WTC11 (cell line): ENCODE results near the gene HCN1. TPM values are rescaled to one million over a fixed set of nuclear protein-coding genes. Genes with fewer than 3 reads are reported as not detected.
"Not testable (repeated sequence)": the region's sequence is repeated elsewhere in the genome, so short reads cannot be mapped to it uniquely, and the experiment has no call there.

Experiments
- ATAC-seq: fragments of 200-7000 bp; cut with Tn5 transposase; 2 replicates; pipeline ENCODE4 v1.10.0; 2021; ENCODE audit warnings: mild to moderate bottlenecking, moderate library complexity
- CTCF ChIA-PET: fragments of 300-600 bp; sonication (Branson Sonifier 250); formaldehyde crosslinking; loops from one replicate; lab custom pipeline; 2021; ENCODE audit warnings: antibody characterized with exemption; lab: Charles Lee
- POLR2A ChIA-PET: fragments of 350-600 bp; sonication (Branson Sonifier 250); formaldehyde crosslinking; loops from one replicate; lab custom pipeline; 2021; ENCODE audit warnings: antibody characterized with exemption; lab: Charles Lee
- DNase-seq: peaks from one replicate; pipeline ENCODE4 v3.0.0; 2021; ENCODE audit warnings: low spot score
- H3K27ac Mint-ChIP-seq: 2 replicates; pipeline ENCODE4 v1.8.0; 2021; ENCODE audit warnings: mixed read lengths
- H3K27me3 Mint-ChIP-seq: 2 replicates; pipeline ENCODE4 v1.8.0; 2021; ENCODE audit warnings: low read depth, mild to moderate bottlenecking, moderate library complexity, mixed read lengths
- H3K36me3 Mint-ChIP-seq: 2 replicates; pipeline ENCODE4 v1.8.0; 2021; ENCODE audit warnings: mixed read lengths
- H3K4me1 Mint-ChIP-seq: 2 replicates; pipeline ENCODE4 v1.8.0; 2022; ENCODE audit warnings: mixed read lengths
- H3K4me3 Mint-ChIP-seq: 2 replicates; pipeline ENCODE4 v1.8.0; 2021; ENCODE audit warnings: mild to moderate bottlenecking, moderate library complexity, mixed read lengths
- H3K9me3 Mint-ChIP-seq: 2 replicates; pipeline ENCODE4 v1.8.0; 2021; ENCODE audit warnings: mixed read lengths
- AR ChIP-seq: fragments of 250-450 bp; sonication (Bioruptor Pico); IDR thresholded peaks from 2 replicates; pipeline ENCODE4 v1.9.0; 2021; ENCODE audit warnings: mild to moderate bottlenecking
- CBFB ChIP-seq: sonication (generic); formaldehyde crosslinking; IDR thresholded peaks from 2 replicates; pipeline ENCODE4 v1.8.1; 2022; ENCODE audit warnings: mild to moderate bottlenecking, low read depth, missing genetic modification reagents
- CDX4 ChIP-seq: fragments of 250-450 bp; sonication (Bioruptor Pico); IDR thresholded peaks from 2 replicates; pipeline ENCODE4 v1.9.0; 2021; ENCODE audit warnings: moderate library complexity, mild to moderate bottlenecking, inconsistent platforms, borderline replicate concordance
- CREB1 ChIP-seq: sonication (generic); formaldehyde crosslinking; IDR thresholded peaks from 2 replicates; pipeline ENCODE4 v1.8.0; 2023; ENCODE audit warnings: mild to moderate bottlenecking, missing genetic modification reagents
- IRF2 ChIP-seq: sonication (generic); formaldehyde crosslinking; IDR thresholded peaks from 2 replicates; pipeline ENCODE4 v1.8.0; 2022; ENCODE audit warnings: low read depth, missing genetic modification reagents, borderline replicate concordance
- MAX ChIP-seq: sonication (generic); formaldehyde crosslinking; IDR thresholded peaks from 2 replicates; pipeline ENCODE4 v1.8.0; 2022; ENCODE audit warnings: mild to moderate bottlenecking, missing genetic modification reagents
- NR1H2 ChIP-seq: sonication (generic); formaldehyde crosslinking; IDR thresholded peaks from 2 replicates; pipeline ENCODE4 v1.9.0; 2021; ENCODE audit warnings: mild to moderate bottlenecking, moderate library complexity, missing genetic modification reagents
- NR2C2 ChIP-seq: sonication (generic); formaldehyde crosslinking; IDR thresholded peaks from 2 replicates; pipeline ENCODE4 v1.8.0; 2022; ENCODE audit warnings: mild to moderate bottlenecking, missing genetic modification reagents
- RORB ChIP-seq: fragments of 250-450 bp; sonication (Bioruptor Pico); IDR thresholded peaks from 2 replicates; pipeline ENCODE4 v1.9.0; 2021; ENCODE audit warnings: mild to moderate bottlenecking
- TEAD1 ChIP-seq: sonication (generic); formaldehyde crosslinking; IDR thresholded peaks from 2 replicates; pipeline ENCODE4 v1.8.0; 2022; ENCODE audit warnings: mild to moderate bottlenecking, missing genetic modification reagents
- ZMAT4 ChIP-seq: fragments of 250-450 bp; sonication (Bioruptor Pico); IDR thresholded peaks from 2 replicates; pipeline ENCODE4 v1.9.0; 2021; ENCODE audit warnings: mild to moderate bottlenecking
- ZNF219 ChIP-seq: sonication (generic); formaldehyde crosslinking; IDR thresholded peaks from 2 replicates; pipeline ENCODE4 v1.8.0; 2023; ENCODE audit warnings: missing genetic modification reagents, mild to moderate bottlenecking, borderline replicate concordance
- ZNF263 ChIP-seq: sonication (generic); formaldehyde crosslinking; IDR thresholded peaks from 2 replicates; pipeline ENCODE4 v1.8.1; 2022; ENCODE audit warnings: low read depth, mild to moderate bottlenecking, moderate library complexity, missing genetic modification reagents
- ZNF671 ChIP-seq: fragments of 250-450 bp; sonication (Bioruptor Pico); IDR thresholded peaks from 2 replicates; pipeline ENCODE4 v1.8.0; 2021; ENCODE audit warnings: mild to moderate bottlenecking
- total RNA-seq: library from RNA; stranded (reverse); gene quantifications from 3 replicates; pipeline ENCODE4 v1.2.3, GENCODE V29; 2021
- TF ChIP-seq, protein P1 (sequence below): sonication (generic); formaldehyde crosslinking; IDR thresholded peaks from 2 replicates; pipeline ENCODE4 v1.8.1; 2023; ENCODE audit warnings: mild to moderate bottlenecking, missing genetic modification reagents, borderline replicate concordance
- TF ChIP-seq, protein P2 (sequence below): fragments of 250-450 bp; sonication (Bioruptor Pico); IDR thresholded peaks from 2 replicates; pipeline ENCODE4 v1.8.0; 2021; ENCODE audit warnings: mild to moderate bottlenecking
- TF ChIP-seq, protein P3 (sequence below): sonication (generic); formaldehyde crosslinking; IDR thresholded peaks from 2 replicates; pipeline ENCODE4 v1.8.1; 2023; ENCODE audit warnings: mild to moderate bottlenecking, missing genetic modification reagents, moderate library complexity

HCN1 gene
- total RNA-seq, 1 experiment from 2014 or later: 2.2 TPM

DNA sequence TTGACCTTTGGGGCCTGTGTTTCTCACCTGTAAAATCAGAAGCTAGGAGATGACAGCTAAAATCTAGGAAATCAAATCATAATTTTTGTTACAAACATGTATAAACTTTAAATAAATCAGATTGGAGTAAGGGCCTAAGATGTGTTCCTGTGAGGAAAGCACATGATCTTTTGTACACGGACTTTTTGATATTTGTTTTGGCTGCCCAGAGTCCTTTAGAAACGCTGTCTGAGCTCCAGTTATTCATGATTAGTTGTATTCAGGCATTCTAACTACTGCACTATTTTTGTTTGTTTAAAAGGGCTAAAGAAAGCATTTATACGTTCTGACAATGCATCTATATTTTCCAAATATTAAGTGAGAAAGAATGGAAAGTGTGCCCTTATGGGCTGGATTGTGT, 94.8 kb downstream of the HCN1 start (continued):
- TF ChIP-seq ZMAT4 (CRISPR knock-in tag): no peak
- TF ChIP-seq, protein P1, sequence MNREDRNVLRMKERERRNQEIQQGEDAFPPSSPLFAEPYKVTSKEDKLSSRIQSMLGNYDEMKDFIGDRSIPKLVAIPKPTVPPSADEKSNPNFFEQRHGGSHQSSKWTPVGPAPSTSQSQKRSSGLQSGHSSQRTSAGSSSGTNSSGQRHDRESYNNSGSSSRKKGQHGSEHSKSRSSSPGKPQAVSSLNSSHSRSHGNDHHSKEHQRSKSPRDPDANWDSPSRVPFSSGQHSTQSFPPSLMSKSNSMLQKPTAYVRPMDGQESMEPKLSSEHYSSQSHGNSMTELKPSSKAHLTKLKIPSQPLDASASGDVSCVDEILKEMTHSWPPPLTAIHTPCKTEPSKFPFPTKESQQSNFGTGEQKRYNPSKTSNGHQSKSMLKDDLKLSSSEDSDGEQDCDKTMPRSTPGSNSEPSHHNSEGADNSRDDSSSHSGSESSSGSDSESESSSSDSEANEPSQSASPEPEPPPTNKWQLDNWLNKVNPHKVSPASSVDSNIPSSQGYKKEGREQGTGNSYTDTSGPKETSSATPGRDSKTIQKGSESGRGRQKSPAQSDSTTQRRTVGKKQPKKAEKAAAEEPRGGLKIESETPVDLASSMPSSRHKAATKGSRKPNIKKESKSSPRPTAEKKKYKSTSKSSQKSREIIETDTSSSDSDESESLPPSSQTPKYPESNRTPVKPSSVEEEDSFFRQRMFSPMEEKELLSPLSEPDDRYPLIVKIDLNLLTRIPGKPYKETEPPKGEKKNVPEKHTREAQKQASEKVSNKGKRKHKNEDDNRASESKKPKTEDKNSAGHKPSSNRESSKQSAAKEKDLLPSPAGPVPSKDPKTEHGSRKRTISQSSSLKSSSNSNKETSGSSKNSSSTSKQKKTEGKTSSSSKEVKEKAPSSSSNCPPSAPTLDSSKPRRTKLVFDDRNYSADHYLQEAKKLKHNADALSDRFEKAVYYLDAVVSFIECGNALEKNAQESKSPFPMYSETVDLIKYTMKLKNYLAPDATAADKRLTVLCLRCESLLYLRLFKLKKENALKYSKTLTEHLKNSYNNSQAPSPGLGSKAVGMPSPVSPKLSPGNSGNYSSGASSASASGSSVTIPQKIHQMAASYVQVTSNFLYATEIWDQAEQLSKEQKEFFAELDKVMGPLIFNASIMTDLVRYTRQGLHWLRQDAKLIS: no peak
- TF ChIP-seq, all 79 proteins: peak for 0

DNA sequence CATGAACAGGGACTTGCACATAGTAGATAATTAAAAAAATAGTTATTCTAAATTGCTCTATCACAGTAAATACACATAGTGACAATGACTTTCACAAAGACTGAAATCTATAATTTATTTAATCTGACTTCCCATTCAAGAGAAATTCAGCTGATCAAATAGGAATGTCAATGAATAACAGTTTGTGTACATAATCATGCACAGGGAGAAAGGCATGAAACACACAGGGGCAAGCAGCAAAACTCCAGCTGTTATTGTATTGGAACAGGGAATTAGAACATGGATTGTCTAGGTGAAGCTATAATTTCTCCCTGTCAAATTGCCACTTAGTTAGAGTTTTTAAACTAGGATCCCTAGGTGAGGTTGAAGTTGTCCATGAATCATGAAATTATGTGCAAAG, 99.9 kb downstream of the HCN1 start:
- POLR2A ChIA-PET: interaction anchor here (0.7 to 0.9 kb wide), 3 partner anchors 83 to 137 kb away, joined by 3 to 4 read pairs (median 3); no protein-coding TSS in a partner anchor
- CTCF ChIA-PET: no interaction called here
- no peak overlapping the region for H3K4me3 Mint-ChIP-seq

GRCh38 chr5:45586001-45586400, 110.2 kb downstream of the HCN1 start:
- H3K4me1 Mint-ChIP-seq, ATAC-seq, POLR2A ChIA-PET, DNase-seq, H3K27ac Mint-ChIP-seq, H3K27me3 Mint-ChIP-seq, CTCF ChIA-PET, H3K4me3 Mint-ChIP-seq: not testable (repeated sequence)
- Mint-ChIP-seq H3K9me3 (peaks cover 32% of the 10 kb centered on the region), H3K36me3 (peaks cover 28% of the 10 kb centered on the region)

More for the DNA sequence above, 99.9 kb downstream of the HCN1 start:
- Mint-ChIP-seq H3K4me1 (peaks cover 11% of the 10 kb centered on the region), H3K36me3 (peaks cover 13% of the 10 kb centered on the region), H3K27me3 (no peaks in the 10 kb centered on the region), H3K9me3 (peaks cover 20% of the 10 kb centered on the region), H3K27ac (no peak overlapping the region)
- ATAC-seq (no peak), DNase-seq (no peak)
- TF ChIP-seq ZNF671 (CRISPR knock-in tag): no peak
- no peak for TF ChIP-seq NR1H2 (CRISPR knock-in tag)
- TF ChIP-seq NR2C2: no peak
- no peak for TF ChIP-seq ZNF263 (CRISPR knock-in tag)
- TF ChIP-seq, protein P2, sequence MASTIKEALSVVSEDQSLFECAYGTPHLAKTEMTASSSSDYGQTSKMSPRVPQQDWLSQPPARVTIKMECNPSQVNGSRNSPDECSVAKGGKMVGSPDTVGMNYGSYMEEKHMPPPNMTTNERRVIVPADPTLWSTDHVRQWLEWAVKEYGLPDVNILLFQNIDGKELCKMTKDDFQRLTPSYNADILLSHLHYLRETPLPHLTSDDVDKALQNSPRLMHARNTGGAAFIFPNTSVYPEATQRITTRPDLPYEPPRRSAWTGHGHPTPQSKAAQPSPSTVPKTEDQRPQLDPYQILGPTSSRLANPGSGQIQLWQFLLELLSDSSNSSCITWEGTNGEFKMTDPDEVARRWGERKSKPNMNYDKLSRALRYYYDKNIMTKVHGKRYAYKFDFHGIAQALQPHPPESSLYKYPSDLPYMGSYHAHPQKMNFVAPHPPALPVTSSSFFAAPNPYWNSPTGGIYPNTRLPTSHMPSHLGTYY: no peak
- no peak for TF ChIP-seq ZNF219
- no peak for TF ChIP-seq TEAD1 (CRISPR knock-in tag)
- no peak for TF ChIP-seq MAX (CRISPR knock-in tag)
- TF ChIP-seq CBFB (CRISPR knock-in tag): no peak
- no peak for TF ChIP-seq AR (CRISPR knock-in tag)
- no peak for TF ChIP-seq CREB1
- no peak for TF ChIP-seq IRF2 (CRISPR knock-in tag)
- TF ChIP-seq, protein P3, sequence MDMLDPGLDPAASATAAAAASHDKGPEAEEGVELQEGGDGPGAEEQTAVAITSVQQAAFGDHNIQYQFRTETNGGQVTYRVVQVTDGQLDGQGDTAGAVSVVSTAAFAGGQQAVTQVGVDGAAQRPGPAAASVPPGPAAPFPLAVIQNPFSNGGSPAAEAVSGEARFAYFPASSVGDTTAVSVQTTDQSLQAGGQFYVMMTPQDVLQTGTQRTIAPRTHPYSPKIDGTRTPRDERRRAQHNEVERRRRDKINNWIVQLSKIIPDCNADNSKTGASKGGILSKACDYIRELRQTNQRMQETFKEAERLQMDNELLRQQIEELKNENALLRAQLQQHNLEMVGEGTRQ (CRISPR knock-in tag): no peak
- TF ChIP-seq RORB: no peak
- no peak for TF ChIP-seq CDX4 (CRISPR knock-in tag)
